ENCODE measurements around the gene PAX2.

PAX2 gene

GRCh38 chr10:100747456-100748230 lies 2.3 kb downstream of the PAX2 start:
- Histone ChIP-seq H3K4me3 (replicated peaks; ENCODE audit: insufficient read depth, low read length) (no peak overlapping the region), H3K27ac (replicated peaks) (no peak overlapping the region), H3K27me3 (ENCODE audit: insufficient read depth, poor library complexity, severe bottlenecking) (peaks cover 81% of the 10 kb centered on the region)
- no peak for TF ChIP-seq CTCF (IDR thresholded peaks at IDR 0.05; ENCODE audit: insufficient read depth, low read length)
- TF ChIP-seq POLR2AphosphoS5 (IDR thresholded peaks at IDR 0.05; ENCODE audit: low read depth), result no peak
- no peak for TF ChIP-seq REST (IDR thresholded peaks at IDR 0.05; ENCODE audit: insufficient replicate concordance, low read depth)
- no peak for TF ChIP-seq GABPA (IDR thresholded peaks at IDR 0.05; ENCODE audit: low read depth)
- no peak for TF ChIP-seq SPI1 (IDR thresholded peaks at IDR 0.05; ENCODE audit: borderline replicate concordance, low read depth)
- DNase-seq (ENCODE audit: low read depth in 1 of 2, low spot score in 1 of 2), result no peak

- H3K27ac ChIP-seq (replicated peaks), result no peak overlapping the region
- H3K27me3 ChIP-seq (ENCODE audit: insufficient read depth, poor library complexity, severe bottlenecking), result peaks cover 80% of the 10 kb centered on the region
- TF ChIP-seq CTCF (IDR thresholded peaks at IDR 0.05; ENCODE audit: insufficient read depth, low read length) (no peak), GABPA (IDR thresholded peaks at IDR 0.05; ENCODE audit: low read depth) (no peak), SPI1 (IDR thresholded peaks at IDR 0.05; ENCODE audit: borderline replicate concordance, low read depth) (no peak), POLR2AphosphoS5 (IDR thresholded peaks at IDR 0.05; ENCODE audit: low read depth) (no peak), REST (IDR thresholded peaks at IDR 0.05; ENCODE audit: insufficient replicate concordance, low read depth) (no peak)
- no peak overlapping the region for H3K4me3 ChIP-seq (replicated peaks; ENCODE audit: insufficient read depth, low read length)
- DNase-seq (ENCODE audit: low read depth in 1 of 2, low spot score in 1 of 2), result no peak
These were observed 3.1 kb downstream of the PAX2 start for GRCh38 chr10:100748231-100749058.

- Histone ChIP-seq H3K27me3 (ENCODE audit: insufficient read depth, poor library complexity, severe bottlenecking) (peaks cover 80% of the 10 kb centered on the region), H3K4me3 (replicated peaks; ENCODE audit: insufficient read depth, low read length) (no peak overlapping the region), H3K27ac (replicated peaks) (no peak overlapping the region)
- no peak for DNase-seq (ENCODE audit: low read depth in 1 of 2, low spot score in 1 of 2)
- TF ChIP-seq REST (IDR thresholded peaks at IDR 0.05; ENCODE audit: insufficient replicate concordance, low read depth), result no peak
These were observed 3.6 kb downstream of the PAX2 start for GRCh38 chr10:100749059-100749308.
